ENCODE data around the gene KLHL17.

KLHL17 gene

GRCh38 chr1:923131-923990 lies 37.0 kb upstream of the KLHL17 start, which contains the start of gene SAMD11:
Gene SAMD11 (plus strand): TSS chr1:923923. CDS start chr1:924432, 509 bp downstream.
- DNase-seq (ENCODE audit: low spot score) = peak; percentile 66

GRCh38 chr1:923991-924655 lies 36.3 kb upstream of the KLHL17 start:
- no peak for DNase-seq (ENCODE audit: low spot score)

GRCh38 chr1:924656-925560 lies 35.5 kb upstream of the KLHL17 start:
- DNase-seq (ENCODE audit: low spot score) = no peak

- no peak for DNase-seq (ENCODE audit: low spot score)
Observed at GRCh38 chr1:925561-926421, 34.6 kb upstream of the KLHL17 start.

GRCh38 chr1:927234-927633 lies 33.1 kb upstream of the KLHL17 start:
- no peak for DNase-seq (ENCODE audit: low spot score)

- no peak for DNase-seq (ENCODE audit: low spot score)
Observed at GRCh38 chr1:927748-928147, 32.6 kb upstream of the KLHL17 start.

- no peak for DNase-seq (ENCODE audit: low spot score)
Observed at GRCh38 chr1:928825-929661, 31.3 kb upstream of the KLHL17 start.

- DNase-seq (ENCODE audit: low spot score) = no peak
Observed at GRCh38 chr1:929712-930632, 30.4 kb upstream of the KLHL17 start.

GRCh38 chr1:930633-931138 lies 29.7 kb upstream of the KLHL17 start:
- DNase-seq (ENCODE audit: low spot score) = no peak

GRCh38 chr1:931380-932172 lies 28.8 kb upstream of the KLHL17 start:
- no peak for DNase-seq (ENCODE audit: low spot score)

GRCh38 chr1:932173-932510 lies 28.2 kb upstream of the KLHL17 start:
- DNase-seq (ENCODE audit: low spot score) = no peak

GRCh38 chr1:932776-933602 lies 27.4 kb upstream of the KLHL17 start:
- no peak for DNase-seq (ENCODE audit: low spot score)

GRCh38 chr1:933603-933940 lies 26.8 kb upstream of the KLHL17 start:
- DNase-seq (ENCODE audit: low spot score) = no peak

GRCh38 chr1:934991-935750 lies 25.2 kb upstream of the KLHL17 start:
- DNase-seq (ENCODE audit: low spot score) = no peak

- no peak for DNase-seq (ENCODE audit: low spot score)
Observed at GRCh38 chr1:935751-936231, 24.6 kb upstream of the KLHL17 start.

GRCh38 chr1:936348-937264 lies 23.8 kb upstream of the KLHL17 start:
- DNase-seq (ENCODE audit: low spot score) = no peak
